HG03575 (cell line): ENCODE results near the gene NRP1.

ENCODE experiments used
- ATAC-seq: cut with Tn5 transposase; IDR thresholded peaks from one replicate; pipeline ENCODE4 v1.9.1; 2021; ENCODE audit not compliant: unreplicated experiment, insufficient number of reproducible peaks, low FRiP score; ENCODE audit errors: extremely low read depth

The NRP1 gene

DNA sequence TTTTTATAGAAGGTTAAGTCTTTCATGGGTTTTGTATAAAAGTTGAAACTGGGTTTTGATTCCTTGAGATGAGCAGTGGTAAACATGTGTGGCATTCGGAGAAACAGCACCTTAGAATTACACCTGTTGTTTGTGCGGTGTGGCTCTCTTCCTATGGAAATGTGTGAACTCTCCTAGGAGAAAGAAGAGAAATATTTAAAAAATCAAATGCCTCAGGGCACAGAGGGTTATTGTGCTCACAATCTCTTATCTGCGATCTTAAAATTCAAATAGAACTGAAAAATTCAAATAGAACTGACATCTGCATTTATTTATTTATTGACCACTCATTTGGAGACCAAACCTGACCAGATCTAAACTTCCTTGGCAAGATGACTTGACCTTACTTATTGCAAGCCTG, 18.1 kb upstream of the NRP1 start:
- no peak for ATAC-seq

DNA sequence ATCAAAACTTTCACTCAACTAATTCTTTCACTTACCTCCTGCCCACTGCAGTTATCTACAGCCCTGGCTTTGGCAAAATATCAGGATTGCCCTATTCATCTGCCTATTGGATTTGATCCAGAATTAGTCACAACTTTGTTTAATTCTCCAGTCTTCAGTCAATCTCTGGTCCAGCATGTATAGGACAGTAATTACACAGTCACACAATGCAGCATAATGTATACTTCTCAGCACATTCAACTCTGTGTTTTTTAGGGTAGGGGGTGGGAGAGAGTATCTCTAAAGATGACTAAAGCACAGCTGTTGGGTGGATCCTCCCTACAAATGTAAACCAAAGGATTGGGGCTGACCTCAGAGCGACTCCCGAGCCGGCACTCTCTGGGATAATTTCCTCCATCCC, 17.7 kb upstream of the NRP1 start:
- ATAC-seq: no peak

DNA sequence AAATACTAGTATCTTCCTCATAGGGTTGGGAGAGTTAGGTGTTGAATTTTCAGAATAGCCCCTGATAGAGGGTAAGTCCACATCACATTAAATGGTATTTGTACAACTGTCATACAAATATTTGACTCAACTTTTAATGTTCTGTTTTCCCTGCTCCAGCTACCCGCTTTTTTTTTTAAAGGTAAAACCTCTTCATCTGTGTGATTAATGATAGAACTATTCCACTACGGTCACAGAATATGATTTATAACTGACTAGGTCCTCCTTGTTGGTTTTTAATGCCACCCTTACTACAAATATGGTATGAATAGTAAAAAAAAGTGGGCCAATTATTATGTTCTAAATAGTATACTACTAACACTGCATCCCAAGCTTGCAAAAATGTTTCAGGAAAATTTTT, 15.6 kb upstream of the NRP1 start:
- ATAC-seq: no peak

GRCh38 chr10:33349268-33349667, 14.8 kb upstream of the NRP1 start:
- no peak for ATAC-seq

- no peak for ATAC-seq
These were observed 12.7 kb upstream of the NRP1 start for GRCh38 chr10:33347211-33347610.

- ATAC-seq: no peak
These were observed 10.8 kb upstream of the NRP1 start for GRCh38 chr10:33345236-33345635.

- ATAC-seq: no peak
These were observed 10.2 kb upstream of the NRP1 start for GRCh38 chr10:33344676-33345075.

- no peak for ATAC-seq
These were observed 7.2 kb upstream of the NRP1 start for GRCh38 chr10:33341637-33342036.

- ATAC-seq: no peak
These were observed 3.0 kb upstream of the NRP1 start for GRCh38 chr10:33337326-33337957.

DNA sequence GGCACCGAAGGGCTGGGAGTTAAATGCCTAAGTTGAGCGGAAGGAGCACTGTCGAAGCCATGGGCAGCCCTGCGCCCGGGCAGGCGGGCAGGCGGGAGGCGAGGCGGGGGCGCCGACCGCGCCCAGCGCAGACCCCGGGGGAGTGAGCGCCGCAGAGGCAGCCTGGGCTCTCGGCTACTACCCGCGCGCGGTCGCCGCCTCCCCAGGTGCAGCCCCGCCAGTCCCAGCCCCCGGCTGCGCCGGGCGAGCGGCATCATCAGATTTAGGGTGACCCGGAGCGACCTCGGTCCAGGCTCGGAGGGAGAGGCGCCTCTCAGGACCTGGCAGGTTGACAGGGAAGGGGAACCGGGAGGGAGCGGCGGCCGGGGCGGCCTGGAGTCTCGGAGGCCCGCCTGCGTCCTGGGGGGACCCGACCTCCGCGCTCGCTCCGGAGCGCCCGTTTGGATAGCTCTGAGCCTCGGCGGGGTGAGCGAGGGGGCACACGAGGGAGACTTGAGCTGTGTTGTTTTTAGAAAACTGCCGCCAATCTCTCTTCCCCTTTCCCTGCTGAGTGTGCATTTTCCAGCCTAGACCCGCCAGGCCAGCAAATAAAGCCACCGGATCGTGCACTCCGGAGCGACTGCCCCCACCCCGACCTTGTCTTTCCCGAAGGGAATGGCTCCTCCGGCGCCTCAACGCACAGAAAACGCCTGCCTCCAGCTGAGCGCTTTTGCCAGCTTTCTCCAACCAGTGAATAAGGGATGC, 2.3 kb upstream of the NRP1 start:
- no peak for ATAC-seq

DNA sequence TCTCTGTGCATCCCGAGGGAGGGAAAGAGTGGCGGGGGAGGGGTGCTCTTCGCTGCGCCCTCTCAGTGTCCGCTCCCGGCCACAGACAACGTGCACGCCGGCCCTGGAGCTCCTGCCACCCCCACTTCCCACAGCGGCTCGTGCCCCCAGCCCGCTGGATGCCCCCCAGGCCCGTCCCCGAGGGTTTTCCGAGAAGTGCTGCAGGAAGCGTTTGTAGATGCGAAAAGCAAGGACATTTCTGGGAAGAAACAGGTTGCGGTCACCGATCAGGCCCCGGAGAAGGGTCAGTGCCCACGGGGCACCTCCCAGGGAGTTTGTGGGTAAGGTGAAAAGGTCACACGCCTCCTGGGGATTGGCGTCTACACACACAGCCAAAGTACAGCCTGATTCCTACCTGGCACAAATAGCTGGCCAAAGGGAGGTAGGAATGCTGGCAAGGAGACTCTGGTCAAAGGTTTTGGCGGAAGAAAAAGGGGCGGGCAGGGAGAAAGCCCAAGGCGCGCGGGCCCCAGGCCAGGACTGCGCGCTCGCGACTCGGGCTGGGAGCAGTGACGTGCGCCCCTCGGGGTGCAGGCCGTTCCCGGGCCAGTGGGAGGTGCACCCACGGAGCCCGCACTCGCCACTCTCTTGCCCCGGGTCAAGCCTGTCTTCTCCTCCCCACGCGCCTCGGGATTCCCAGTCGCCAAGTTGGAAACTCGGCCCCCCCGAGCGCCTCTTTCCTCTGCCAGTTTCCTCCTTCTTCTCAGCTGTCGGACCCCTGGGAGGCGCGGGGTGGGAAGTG, 1.5 kb upstream of the NRP1 start:
- ATAC-seq: no peak

GRCh38 chr10:33335551-33335800, 1.0 kb upstream of the NRP1 start:
- no peak for ATAC-seq

DNA sequence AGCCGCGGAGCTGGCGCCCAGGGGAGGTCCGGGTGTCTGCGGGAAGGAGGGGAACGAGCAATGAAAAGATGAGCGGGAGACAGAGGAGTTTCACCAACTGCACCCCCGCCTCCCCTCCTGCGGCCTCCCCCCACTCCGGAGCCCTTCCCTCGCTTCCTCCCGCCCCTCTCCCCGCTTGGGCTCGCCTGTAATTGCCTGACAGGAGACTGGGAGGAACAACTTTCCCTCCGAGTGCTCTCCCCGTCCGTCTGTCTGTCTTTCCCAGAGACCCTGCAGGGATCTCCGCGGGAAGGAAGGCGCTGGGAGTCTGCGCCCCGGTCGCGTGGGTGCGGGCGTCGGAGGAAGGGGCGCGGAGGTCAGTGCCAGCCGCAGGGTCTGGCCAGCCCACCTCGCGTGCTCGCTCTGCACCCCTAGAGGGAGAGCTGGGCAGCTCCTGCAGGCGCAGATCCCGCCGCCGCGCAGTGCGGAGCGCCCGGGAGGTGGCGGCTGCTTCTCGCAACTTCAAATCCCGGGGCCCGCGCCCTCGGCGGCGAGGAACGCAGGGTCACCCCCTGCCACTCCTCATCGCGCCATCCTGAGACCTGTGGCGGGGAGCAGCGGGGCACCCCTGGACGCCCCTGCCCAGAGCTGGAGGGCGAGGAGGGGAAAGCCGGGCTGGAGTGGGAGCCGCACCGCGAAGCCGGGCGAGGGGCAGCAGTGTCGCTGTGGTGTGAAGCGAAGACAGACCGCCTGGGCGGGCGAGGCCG, 511 bp upstream of the NRP1 start:
- ATAC-seq: no peak

DNA sequence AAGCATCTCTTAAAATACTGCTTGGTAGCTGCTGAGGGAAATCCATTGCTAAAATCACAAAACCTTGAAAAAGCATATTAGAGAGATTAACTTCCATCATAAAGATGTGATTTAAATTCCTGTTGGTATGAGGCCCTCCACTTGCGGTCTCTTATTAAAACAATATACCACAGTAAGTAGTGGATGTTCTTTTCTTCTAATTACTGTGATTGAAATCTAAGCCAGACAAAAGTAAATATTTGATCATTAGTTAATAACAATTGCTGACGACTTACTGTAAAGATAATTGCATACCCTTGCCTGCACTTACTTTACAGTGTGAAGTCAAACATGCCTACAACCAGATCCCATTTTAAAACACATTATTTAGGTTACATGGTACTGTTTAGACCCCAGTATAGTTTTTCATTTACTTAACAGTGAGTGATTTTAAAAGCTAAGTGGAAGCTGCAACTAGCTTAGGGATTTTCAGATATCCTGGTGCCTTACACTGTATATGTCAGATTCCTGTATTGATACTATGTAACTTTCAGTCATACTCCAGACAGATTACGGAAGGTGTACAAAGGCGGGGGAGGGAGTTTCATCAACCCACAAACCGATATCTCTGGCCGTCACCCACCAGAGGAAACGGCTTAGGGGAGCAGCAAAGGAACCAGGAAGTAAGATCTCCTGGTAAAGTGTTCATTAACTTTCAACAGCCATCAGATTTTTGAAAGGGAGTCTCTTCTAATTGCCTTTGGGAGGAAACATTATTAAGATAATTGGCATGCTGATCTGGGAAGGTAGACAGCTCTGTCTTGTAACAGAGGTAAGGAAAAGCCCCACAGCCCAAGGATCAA, 986 bp downstream of the NRP1 start:
- no peak for ATAC-seq

GRCh38 chr10:33332183-33333065, 2.0 kb downstream of the NRP1 start:
- ATAC-seq: no peak

DNA sequence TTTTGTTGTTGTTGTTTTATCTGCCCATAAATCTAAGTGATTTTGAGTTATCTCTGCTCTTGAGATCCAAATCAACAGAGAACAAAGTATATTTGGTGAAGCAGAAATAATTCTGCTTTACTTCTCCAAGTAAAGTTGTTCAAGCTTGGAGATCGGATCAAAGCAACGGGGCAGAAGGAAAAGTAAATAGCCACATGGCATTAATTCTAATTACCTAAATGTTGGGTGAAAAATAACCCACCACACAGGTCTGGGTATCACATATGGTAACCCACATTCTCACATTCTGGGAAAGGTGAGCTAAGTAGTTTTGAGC, 3.1 kb downstream of the NRP1 start:
- no peak for ATAC-seq

DNA sequence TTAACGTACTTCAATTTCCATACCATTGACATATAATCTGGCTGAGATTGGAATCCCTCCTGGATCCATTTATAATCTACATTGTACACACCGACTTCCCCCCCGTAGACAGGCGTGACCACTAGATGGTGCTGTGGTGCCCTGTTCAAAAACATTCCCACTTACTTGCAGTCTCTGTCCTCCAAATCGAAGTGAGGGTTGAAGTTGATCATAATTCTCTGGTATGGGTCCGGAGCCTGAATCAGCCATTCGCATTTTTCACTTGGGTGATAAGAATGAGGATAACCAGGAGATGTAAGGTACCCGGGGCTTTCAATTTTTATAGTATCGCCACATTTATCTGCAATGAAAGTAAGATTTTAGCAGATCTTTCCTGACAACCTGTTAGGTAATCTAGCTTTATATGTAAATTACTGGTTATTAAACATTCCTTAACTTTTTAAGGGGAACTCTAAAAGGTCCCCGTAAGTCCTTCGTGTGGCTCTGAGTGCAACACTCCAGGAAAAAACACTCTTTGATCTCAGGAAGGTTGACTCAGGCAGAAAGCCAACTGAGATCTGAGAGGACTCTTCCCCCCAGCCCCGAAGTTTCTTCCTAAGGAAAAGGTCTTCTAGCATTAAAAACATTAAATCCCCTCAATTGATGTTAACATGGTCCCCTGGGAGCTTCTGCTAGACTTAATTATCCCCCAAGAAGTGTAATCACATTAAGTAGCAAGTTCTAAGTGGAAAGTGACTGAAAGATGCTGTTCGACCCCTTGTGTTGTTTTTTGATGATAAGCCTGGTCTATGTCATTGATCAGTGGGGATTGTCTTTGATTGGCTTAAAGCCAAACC, 3.7 kb downstream of the NRP1 start:
- ATAC-seq: no peak
